Daoy (cell line): ENCODE data around the gene SEMA3F. TPM values are rescaled to one million over a fixed set of nuclear protein-coding genes. Genes with fewer than 3 reads are reported as not detected.
A peak's percentile ranks its signal among the peaks of the same experiment; 100 is the strongest.

Experiments
- DNase-seq: peaks from one replicate; pipeline ENCODE4 v3.0.0-alpha.2; 2015; ENCODE audit warnings: low read depth
- total RNA-seq: library from RNA; depleted of rRNA; stranded (reverse); fragments of >200 nt; shearing (Covaris generic); gene quantifications from 2 replicates; pipeline ENCODE4 v1.2.3, GENCODE V29; 2014

The SEMA3F gene
- total RNA-seq, 1 experiment from 2014 or later: 0.51 TPM

DNA sequence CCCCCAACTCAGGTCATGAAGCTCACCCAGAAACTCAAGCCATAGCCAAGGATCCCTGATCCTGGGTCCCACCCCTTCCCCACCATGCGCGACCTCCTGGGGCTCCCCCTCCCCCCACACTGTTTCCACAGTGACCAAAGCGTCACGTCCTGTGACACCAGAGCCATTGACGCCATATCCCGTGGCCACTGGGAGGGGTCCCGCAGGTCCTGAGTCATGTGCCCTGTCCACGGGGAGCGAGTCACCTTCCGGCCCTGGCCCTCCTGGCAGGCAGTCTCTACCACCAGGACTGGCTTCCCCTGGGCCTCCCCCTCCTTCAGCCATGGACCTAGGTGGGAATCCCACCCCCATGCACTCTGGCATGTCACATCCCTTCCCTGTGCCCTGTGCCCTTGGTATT, 15.6 kb downstream of the SEMA3F start:
- DNase-seq: peak; percentile 79

DNA sequence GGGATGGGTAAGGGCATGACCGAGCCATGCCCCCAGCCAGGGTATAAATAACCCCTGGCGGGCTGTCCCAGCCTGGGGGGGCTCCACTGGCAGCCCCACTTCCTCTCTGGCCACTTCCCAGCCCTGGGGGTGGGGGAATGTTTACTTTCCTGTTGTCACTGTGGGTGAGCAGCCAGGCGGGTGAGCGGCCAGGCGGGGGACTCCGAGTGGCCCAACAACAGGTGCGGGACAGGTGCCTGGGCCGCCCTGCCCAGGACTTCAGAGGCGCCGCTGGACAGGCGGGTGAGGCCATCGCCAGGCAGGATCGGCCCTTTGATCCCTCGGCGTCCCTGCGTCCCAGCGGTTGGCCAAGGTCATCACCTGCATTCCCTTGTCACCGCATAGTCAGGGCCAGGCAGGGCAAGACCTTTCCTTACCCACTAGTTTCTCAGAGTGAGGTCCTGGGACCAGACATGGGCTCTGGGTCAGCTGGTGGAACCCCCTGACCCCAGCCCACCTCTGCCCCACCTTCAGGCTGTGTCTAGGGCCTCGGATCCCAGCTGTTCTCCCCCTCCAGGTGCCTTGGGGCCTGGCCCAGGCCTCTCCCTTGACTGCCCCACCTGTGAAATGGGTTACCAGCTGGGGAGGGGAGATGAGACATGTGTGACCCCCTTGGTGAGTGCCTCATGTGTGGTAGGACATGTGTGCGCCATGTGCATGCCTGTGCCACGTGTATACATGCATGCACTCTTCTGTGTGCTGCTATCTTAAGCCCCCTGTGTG, 16.6 kb downstream of the SEMA3F start:
- no peak for DNase-seq

DNA sequence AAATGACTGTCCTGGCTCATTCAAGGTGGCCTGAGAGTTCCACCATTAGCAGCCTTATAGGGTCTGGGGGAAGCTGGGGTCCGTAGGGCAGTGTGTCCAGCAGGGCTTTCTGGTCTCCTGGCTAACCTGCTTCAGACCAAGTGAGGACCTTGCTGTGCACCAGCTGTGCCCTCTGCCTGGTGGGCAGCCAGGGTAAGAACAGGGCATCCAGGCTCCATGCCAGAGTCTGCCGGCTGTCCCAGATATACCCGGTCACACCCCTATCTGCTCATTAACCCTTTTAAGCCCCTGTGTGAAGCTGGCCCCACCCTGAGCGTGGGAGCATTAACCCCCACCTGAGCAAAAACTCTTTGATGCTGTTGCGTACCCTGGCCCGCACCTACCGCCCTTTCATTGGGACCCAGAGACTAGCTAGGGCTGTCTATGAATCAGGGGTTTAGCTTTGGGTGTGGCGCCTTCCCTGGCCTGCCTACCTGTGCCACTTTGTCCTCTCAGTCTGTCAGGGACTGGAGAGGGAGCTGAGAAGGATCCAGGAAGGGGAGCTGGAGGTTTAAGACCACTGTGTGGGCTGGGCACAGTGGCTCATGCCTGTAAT, 17.6 kb downstream of the SEMA3F start:
- DNase-seq: no peak

DNA sequence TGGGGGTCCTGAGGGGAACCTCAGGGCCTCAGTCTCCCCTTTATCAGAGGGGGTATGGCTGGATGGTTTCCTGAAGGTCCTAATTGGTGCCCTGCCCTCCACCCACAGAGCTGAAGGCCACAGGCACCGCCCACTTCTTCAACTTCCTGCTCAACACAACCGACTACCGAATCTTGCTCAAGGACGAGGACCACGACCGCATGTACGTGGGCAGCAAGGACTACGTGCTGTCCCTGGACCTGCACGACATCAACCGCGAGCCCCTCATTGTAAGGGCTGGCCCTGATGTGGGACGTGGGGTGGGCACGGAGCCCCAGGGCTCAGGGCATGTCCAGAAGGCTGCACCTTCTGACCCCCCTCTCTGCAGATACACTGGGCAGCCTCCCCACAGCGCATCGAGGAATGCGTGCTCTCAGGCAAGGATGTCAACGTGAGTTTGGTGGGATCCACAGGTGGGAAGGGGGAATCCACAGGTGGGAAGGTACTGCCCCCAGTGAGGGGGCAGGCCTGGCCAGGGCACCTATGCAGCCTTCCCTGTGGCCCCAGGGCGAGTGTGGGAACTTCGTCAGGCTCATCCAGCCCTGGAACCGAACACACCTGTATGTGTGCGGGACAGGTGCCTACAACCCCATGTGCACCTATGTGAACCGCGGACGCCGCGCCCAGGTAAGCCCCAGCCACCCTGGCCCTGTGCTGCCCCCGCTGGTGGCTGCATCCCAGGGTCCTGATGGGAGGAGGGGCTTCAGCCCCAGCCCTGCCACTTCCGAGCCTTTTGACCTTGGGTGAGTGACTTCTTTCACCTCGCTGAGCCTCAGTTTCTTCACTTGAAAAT, 18.8 kb downstream of the SEMA3F start:
- DNase-seq: no peak

DNA sequence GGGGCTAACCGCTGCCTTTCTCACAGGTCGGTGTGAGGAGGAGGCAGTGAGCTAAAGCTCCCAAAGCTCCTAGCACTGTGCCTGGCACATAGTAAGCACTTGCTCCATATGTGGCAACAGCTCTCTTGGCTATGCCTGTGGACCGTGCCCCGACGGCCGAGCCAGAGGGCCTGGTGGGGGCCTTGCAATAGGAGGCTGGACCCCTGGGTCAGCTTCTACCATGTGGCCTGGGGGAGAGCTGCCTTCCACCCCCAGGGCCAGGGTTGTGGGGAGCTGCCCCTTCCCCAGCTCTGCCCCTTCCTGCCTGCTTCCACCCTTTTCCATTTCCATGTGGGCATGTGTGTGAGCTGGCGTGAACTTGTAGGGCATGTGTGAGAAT, 19.4 kb downstream of the SEMA3F start:
- DNase-seq: no peak

DNA sequence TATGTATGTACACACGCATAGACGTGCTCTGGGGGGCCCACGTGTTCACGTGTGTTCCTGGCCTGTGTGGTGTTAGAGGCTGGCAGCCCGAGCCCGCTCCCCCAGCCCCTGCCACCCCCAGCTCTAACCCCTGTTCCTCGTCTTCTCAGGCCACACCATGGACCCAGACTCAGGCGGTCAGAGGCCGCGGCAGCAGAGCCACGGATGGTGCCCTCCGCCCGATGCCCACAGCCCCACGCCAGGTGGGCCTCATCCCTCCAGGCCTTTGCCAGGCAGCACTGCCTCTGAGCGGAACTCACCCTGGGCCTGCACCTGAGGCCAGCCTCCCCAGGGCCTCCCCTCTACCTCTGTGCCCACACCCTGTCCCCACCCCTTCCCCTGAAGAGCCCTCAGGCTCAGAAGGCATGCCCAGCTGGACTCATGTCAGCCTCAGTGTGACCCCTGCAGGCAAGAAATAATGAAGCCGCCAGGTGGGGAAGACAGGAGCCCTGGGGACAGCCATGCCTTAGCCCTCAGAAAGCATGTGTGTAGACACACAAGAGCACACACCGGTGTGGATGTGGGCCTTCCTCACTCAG, 19.9 kb downstream of the SEMA3F start:
- no peak for DNase-seq

DNA sequence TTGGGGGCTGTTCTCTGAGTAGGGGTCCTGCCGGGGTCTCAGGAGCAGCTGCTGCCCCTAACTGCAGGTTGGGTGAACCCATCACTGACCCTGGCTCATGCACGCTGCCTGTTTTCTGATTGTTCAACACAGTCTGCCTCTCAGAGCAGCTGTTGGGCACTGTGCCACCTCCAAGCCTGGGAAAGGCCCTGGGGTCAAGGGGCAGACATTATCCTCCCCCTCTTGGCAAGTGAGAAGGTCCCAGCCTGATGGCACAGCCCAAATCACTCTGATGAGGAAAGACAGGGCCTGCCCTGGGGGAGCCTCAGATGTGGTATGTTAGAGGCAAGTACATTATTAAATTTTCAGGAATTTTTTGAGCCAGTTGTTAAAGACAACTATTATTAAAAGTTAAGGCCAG, 22.2 kb downstream of the SEMA3F start:
- no peak for DNase-seq

DNA sequence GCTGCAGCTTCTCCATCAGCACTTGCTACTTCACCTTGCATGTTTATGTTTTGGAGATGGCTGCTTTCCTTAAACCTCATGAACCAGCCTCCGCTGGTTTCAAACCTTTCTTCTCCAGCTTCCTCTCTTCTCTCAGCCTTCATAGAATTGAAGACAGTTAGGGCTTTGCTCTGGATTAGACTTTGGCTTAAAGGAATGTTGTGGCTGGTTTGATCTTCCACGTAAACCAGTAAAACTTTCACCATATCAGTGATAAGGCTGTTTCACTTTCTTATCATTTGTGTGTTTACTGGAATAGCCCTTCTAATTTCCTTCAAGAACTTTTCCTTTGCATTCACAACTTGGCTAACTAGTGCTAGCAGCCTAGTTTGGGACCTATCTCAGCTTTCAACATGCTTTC, 24.6 kb downstream of the SEMA3F start:
- no peak for DNase-seq

DNA sequence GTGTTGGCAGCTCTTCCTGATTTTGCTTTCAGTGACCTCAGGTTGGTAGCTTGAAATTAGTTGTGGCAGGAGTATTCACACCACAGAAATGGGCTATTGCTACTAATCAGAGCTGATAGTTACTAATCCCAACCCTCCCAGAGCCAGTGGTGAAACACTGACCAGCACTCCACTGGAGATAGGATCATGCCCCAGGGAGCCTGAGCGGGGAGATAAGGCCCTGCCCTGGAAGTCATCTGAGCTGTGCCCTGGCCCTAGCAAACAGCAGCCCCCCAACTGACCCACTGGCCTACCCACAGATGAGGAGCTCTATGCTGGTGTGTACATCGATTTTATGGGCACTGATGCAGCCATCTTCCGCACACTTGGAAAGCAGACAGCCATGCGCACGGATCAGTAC, 26.9 kb downstream of the SEMA3F start:
- DNase-seq: no peak

DNA sequence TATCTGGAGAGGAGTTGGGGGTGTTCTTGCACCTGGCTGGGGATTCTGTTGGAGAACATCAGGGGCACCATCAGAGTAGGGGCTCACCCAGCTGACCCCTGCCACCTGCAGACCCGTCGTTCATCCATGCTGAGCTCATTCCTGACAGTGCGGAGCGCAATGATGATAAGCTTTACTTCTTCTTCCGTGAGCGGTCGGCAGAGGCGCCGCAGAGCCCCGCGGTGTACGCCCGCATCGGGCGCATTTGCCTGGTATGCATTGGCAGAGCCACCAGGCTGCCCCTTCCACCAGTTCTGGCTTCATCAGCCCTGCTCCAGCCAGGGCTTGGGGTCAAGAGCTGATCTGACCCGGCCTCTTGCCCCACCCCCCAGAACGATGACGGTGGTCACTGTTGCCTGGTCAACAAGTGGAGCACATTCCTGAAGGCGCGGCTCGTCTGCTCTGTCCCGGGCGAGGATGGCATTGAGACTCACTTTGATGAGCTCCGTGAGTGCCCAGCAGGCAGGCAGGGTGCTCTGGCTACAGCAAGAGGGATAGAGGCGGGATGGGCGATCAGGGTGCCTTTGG, 27.5 kb downstream of the SEMA3F start:
- DNase-seq: no peak

DNA sequence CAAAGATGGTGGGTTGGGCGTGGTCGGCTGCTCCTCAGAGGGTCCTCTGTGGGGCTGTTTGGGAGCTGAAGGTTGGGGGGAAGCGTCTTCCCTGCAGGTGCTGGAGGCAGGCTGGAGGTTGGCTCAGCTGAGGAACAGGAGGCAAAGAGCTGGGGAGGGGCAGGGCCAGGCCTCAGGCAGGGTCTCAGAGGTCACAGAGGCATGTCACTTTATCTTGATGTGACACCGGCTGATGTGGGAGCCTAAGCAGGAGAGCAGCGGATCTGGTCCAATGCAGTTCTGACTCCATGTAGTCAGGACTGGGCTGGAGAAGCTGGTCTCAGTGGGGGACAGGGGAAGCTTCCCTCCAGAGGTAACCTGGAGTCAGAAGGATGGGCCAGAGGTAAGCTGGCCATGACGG, 28.6 kb downstream of the SEMA3F start:
- DNase-seq: no peak

DNA sequence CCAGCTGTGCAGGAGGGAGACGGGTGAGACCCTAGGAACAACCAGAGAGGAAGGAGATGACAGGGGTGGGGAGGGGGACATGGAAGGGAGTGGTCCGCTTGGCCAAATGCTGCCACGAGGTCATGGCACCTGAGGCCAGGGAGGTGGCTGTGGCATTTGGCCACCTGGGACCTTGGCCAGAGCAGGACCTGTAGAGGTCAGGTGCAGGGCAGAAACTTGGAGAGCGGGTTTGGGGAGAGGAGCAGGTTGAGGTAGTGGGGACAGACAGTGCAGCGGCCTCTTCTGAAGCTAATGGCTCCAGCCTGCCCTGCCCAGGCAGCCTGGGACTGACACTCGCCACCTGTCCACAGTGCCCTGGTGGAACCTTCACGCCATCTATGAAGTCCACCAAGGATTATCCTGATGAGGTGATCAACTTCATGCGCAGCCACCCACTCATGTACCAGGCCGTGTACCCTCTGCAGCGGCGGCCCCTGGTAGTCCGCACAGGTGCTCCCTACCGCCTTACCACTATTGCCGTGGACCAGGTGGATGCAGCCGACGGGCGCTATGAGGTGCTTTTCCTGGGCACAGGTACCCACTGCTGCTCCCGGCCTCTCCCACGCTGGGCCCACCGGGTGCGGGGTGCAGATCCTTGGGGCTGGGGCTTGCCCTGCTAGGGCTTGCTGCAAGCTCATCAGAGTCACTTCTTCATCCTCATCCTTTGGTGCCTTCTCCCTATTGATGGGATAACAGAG, 29.3 kb downstream of the SEMA3F start:
- DNase-seq: no peak

DNA sequence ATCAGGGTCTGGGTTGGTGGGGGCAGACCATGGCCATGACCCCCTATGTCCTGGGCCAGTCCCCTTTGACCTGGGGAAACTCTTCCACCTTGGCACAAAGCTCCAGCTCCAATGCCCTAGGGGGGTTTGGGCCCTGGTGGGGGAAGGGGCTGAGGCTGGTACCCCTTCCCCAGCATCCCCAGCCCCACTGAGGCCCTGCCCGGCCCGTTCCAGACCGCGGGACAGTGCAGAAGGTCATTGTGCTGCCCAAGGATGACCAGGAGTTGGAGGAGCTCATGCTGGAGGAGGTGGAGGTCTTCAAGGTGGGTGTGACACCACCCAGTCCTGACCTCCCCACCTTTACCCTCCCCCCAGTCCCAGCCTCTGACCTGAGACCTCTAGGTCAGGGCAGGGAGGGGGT, 30.1 kb downstream of the SEMA3F start:
- DNase-seq: no peak

DNA sequence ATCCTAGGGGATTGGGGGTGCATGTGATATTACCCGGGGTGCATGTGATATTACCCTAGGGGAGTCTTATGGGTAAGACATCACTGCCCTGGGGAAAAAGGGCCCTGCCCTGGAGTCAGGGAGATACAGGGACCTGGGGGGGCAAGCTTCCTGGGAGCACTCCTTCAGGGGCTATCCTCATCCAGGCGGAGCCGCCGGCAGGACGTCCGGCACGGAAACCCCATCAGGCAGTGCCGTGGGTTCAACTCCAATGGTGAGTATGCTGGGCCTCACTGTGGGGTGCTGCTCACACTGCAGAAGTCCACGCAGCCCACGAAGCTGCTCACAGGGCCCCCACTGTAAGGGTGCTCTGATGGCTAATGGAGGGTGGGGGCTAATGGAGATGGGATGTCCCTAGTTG, 31.0 kb downstream of the SEMA3F start:
- DNase-seq: no peak

DNA sequence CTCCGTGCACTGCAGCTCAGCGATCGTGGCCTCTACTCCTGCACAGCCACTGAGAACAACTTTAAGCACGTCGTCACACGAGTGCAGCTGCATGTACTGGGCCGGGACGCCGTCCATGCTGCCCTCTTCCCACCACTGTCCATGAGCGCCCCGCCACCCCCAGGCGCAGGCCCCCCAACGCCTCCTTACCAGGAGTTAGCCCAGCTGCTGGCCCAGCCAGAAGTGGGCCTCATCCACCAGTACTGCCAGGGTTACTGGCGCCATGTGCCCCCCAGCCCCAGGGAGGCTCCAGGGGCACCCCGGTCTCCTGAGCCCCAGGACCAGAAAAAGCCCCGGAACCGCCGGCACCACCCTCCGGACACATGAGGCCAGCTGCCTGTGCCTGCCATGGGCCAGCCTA, 32.6 kb downstream of the SEMA3F start:
- no peak for DNase-seq

DNA sequence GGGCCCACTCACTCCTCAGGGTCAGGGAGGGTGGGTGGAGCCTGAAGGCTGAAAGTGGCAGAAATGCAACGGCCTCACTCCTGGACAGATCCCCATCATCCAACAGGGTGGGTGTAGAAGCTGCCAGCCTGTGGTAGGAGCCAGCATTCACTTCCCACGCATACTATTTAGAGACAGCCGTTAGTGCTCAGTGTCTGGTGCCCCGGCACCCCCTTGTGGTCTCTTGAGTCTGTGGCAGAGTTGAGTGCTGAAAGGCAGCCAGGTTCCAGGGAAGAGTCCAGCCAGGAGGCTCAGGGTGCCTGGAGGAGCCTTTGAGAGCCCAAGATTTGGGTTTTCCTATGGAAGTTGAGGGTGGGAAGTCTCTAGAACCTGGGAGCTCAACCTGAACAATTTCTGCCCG, 34.1 kb downstream of the SEMA3F start:
- peak; percentile 69 for DNase-seq

DNA sequence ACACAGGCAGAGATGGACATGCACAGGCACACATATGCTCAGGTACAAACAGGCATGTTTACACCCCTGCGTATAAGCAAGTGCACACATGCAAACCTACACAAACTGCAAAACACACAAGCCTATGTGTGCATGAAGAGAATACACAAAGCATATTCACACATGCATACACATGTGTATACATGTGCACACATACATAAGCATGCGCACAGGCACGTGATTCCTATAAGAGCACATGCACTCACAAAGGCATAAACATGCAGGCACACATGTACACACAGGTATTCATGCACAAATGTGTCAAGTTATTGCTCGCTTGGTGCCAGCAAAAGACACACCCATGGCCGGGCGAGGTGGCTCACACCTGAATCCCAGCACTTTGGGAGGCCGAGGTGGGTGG, 34.9 kb downstream of the SEMA3F start:
- no peak for DNase-seq

DNA sequence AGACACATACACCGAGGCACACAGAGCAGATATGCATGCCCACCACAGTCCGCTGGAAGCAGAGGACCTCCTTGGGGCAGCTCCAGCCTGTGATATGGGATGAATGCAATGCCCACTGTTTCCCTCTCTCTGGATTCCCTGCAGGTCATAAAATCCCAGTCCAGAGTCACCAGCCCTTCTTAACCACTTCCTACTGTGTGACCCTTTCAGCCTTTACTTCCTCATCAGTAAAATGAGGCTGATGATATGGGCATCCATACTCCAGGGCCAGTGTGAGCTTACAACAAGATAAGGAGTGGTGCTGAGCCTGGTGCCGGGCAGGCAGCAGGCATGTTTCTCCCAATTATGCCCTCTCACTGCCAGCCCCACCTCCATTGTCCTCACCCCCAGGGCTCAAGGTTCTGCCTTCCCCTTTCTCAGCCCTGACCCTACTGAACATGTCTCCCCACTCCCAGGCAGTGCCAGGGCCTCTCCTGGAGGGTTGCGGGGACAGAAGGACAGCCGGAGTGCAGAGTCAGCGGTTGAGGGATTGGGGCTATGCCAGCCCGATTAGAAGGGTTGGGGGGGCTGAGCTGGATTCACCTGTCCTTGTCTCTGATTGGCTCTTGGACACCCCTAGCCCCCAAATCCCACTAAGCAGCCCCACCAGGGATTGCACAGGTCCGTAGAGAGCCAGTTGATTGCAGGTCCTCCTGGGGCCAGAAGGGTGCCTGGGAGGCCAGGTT, 36.0 kb downstream of the SEMA3F start, which contains the start of gene GNAT1:
Gene GNAT1 (plus strand): TSS at position 675 of the 725 bp plus-strand sequence. CDS start 116 bp downstream, outside the sequence.
- no peak for DNase-seq

DNA sequence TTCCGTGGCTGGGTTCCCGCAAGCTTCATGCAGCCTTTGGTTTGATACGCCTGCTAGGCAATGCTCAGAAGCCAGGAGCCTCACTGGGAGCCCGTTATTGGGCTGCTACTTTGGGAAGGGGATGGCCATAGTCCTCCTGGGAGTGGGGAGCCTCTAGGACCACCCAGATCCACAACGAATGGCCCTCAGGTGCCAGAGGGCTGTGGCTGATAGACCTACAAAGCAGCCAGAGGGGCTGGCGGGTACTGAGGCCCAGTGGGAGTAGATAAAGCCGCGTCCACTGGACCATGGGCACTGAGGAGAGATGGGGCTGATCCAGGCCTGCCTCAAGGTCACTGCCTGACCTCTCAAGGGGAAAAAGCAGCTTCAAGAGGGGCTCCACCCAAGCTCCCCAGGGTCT, 37.0 kb downstream of the SEMA3F start:
- DNase-seq: no peak

DNA sequence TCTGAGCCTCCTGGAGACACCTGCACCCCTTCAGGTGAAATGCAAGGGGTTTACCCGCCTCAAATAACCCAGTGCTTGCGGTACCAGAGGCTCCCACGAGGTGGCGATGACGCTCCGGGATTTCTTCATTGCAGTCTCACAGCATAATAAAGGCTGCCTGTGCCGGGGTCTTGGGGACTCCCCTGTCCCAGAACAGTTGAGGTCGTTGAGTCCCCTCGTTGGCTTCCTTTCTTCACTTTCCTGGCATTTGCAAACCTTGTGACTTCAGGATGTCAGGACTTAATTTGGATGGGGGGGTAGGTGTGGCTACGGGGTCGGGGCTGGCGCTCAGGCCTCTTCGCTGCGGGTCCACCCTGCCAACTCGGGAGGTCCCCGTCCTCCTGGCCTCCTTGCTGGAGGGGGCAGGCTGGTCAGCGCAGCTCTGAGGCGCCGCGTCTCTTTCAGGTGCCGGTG, 37.6 kb downstream of the SEMA3F start:
- DNase-seq: peak; percentile 51

DNA sequence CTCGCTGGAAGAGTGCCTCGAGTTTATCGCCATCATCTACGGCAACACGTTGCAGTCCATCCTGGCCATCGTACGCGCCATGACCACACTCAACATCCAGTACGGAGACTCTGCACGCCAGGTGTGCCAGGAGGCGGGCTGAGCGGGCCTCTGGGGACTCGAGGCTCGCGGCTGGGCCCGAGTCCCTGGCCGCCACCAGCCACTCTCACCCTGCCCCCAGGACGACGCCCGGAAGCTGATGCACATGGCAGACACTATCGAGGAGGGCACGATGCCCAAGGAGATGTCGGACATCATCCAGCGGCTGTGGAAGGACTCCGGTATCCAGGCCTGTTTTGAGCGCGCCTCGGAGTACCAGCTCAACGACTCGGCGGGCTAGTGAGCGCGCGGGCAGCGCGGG, 38.2 kb downstream of the SEMA3F start:
- no peak for DNase-seq
